GM10248 (cell line): ENCODE results near the gene DOK1.

Source experiments
- CTCF ChIA-PET: fragments of 300-600 bp; sonication (Branson Sonifier 250); formaldehyde crosslinking; extraction: SDS; loops from one replicate; lab custom pipeline; 2021; ENCODE audit warnings: antibody characterized with exemption; lab: Yijun Ruan, JAX
- POLR2A ChIA-PET: fragments of 350-650 bp; sonication (Branson Sonifier 250); formaldehyde crosslinking; extraction: SDS; loops from one replicate; lab custom pipeline; 2020; ENCODE audit warnings: antibody characterized with exemption; lab: Yijun Ruan, JAX
- DNase-seq: peaks from one replicate; pipeline ENCODE4 v3.0.0; 2012; ENCODE audit errors: extremely low spot score
- CTCF ChIP-seq: IDR thresholded peaks from 2 replicates; pipeline ENCODE4 v1.5.1; 2012; ENCODE audit warnings: mild to moderate bottlenecking, low read depth; ENCODE audit errors: extremely low read depth, missing control alignments, control extremely low read depth

DOK1 gene

GRCh38 chr2:74511104-74511989, 43.2 kb upstream of the DOK1 start:
- CTCF ChIA-PET, result interaction anchor here (3.9 kb wide), 1 partner anchor 28 kb away, joined by 10 read pairs; the partner anchor contains the start of genes CCDC142 and TTC31
- no peak for DNase-seq
- TF ChIP-seq CTCF, result no peak
- POLR2A ChIA-PET, result no interaction called here

- ChIA-PET POLR2A (no interaction called here), CTCF (interaction anchor here (1.1 to 3.9 kb wide), 2 partner anchors 16 to 30 kb away, joined by 3 to 10 read pairs; partner anchors contain the start of genes CCDC142 and TTC31)
- DNase-seq, result no peak
- no peak for TF ChIP-seq CTCF
Observed at GRCh38 chr2:74512744-74513604, 41.5 kb upstream of the DOK1 start.

- DNase-seq, result peak; percentile 32
- ChIA-PET CTCF (interaction anchor here (1.1 to 3.9 kb wide), 3 partner anchors 16 to 72 kb away, joined by 3 to 10 read pairs (median 4); partner anchors contain the start of genes CCDC142 and TTC31), POLR2A (interaction anchor here (0.7 kb wide), 1 partner anchor 9 kb away, joined by 4 read pairs; no protein-coding TSS in a partner anchor)
- no peak for TF ChIP-seq CTCF
Observed at GRCh38 chr2:74513605-74514367, 40.7 kb upstream of the DOK1 start.

- CTCF ChIA-PET, result interaction anchor here (1.0 to 3.9 kb wide), 4 partner anchors 17 to 74 kb away, joined by 3 to 10 read pairs (median 4); partner anchors contain the start of genes CCDC142 and TTC31
Observed at GRCh38 chr2:74514368-74515270, 39.9 kb upstream of the DOK1 start, which contains the start of gene TLX2. TSS of gene TLX2 (plus strand) at chr2:74514450. CDS start at chr2:74514807, 357 bp downstream.

More at GRCh38 chr2:74514368-74515270, 39.9 kb upstream of the DOK1 start, which contains the start of gene TLX2:
- no peak for TF ChIP-seq CTCF
- POLR2A ChIA-PET, result interaction anchor here (0.7 kb wide), 1 partner anchor 8 kb away, joined by 4 read pairs; no protein-coding TSS in a partner anchor
- peak; percentile 31 for DNase-seq
